ENCODE measurements around the gene PPP2R2C.

The PPP2R2C gene

GRCh38 chr4:6472387-6473263 lies at the start of gene PPP2R2C:
PPP2R2C (minus strand) TSS chr4:6472614; CDS start chr4:6472229, 385 bp downstream.
- no peak for DNase-seq (ENCODE audit: low read depth in 2 of 2)

GRCh38 chr4:6520978-6521377 lies 48.6 kb upstream of the PPP2R2C start:
- DNase-seq (ENCODE audit: low read depth in 2 of 2): no peak

GRCh38 chr4:6520051-6520636 lies 47.7 kb upstream of the PPP2R2C start:
- no peak for DNase-seq (ENCODE audit: low read depth in 2 of 2)

GRCh38 chr4:6517171-6517570 lies 44.8 kb upstream of the PPP2R2C start:
- no peak for DNase-seq (ENCODE audit: low read depth in 2 of 2)

GRCh38 chr4:6516762-6517161 lies 44.3 kb upstream of the PPP2R2C start:
- DNase-seq (ENCODE audit: low read depth in 2 of 2): no peak

GRCh38 chr4:6516281-6516680 lies 43.9 kb upstream of the PPP2R2C start:
- DNase-seq (ENCODE audit: low read depth in 2 of 2): no peak

- no peak for DNase-seq (ENCODE audit: low read depth in 2 of 2)
Observed at GRCh38 chr4:6513678-6514077, 41.3 kb upstream of the PPP2R2C start.

- no peak for DNase-seq (ENCODE audit: low read depth in 2 of 2)
Observed at GRCh38 chr4:6509587-6509986, 37.2 kb upstream of the PPP2R2C start.

- no peak for DNase-seq (ENCODE audit: low read depth in 2 of 2)
Observed at GRCh38 chr4:6507345-6507744, 34.9 kb upstream of the PPP2R2C start.

- DNase-seq (ENCODE audit: low read depth in 2 of 2): no peak
Observed at GRCh38 chr4:6506616-6507140, 34.3 kb upstream of the PPP2R2C start.

- DNase-seq (ENCODE audit: low read depth in 2 of 2): no peak
Observed at GRCh38 chr4:6504900-6505496, 32.6 kb upstream of the PPP2R2C start.

- DNase-seq (ENCODE audit: low read depth in 2 of 2): no peak
Observed at GRCh38 chr4:6502747-6503465, 30.5 kb upstream of the PPP2R2C start.

GRCh38 chr4:6502147-6502546 lies 29.7 kb upstream of the PPP2R2C start:
- no peak for DNase-seq (ENCODE audit: low read depth in 2 of 2)

- no peak for DNase-seq (ENCODE audit: low read depth in 2 of 2)
Observed at GRCh38 chr4:6501171-6501570, 28.8 kb upstream of the PPP2R2C start.

GRCh38 chr4:6500481-6501140 lies 28.2 kb upstream of the PPP2R2C start:
- no peak for DNase-seq (ENCODE audit: low read depth in 2 of 2)

- DNase-seq (ENCODE audit: low read depth in 2 of 2): no peak
Observed at GRCh38 chr4:6499238-6499600, 26.8 kb upstream of the PPP2R2C start.

- DNase-seq (ENCODE audit: low read depth in 2 of 2): no peak
Observed at GRCh38 chr4:6498511-6499237, 26.3 kb upstream of the PPP2R2C start.

- no peak for DNase-seq (ENCODE audit: low read depth in 2 of 2)
Observed at GRCh38 chr4:6497796-6498195, 25.4 kb upstream of the PPP2R2C start.

GRCh38 chr4:6495736-6496135 lies 23.3 kb upstream of the PPP2R2C start:
- DNase-seq (ENCODE audit: low read depth in 2 of 2): no peak

- no peak for DNase-seq (ENCODE audit: low read depth in 2 of 2)
Observed at GRCh38 chr4:6495296-6495590, 22.8 kb upstream of the PPP2R2C start.
